Loucy (cell line): Measurements from ENCODE around the gene NINL.

Source experiments
- CTCF ChIP-seq: fragments of 200-600 bp; sonication (generic); conservative IDR thresholded peaks from 2 replicates; pipeline ENCODE4 v1.5.1; 2014; ENCODE audit warnings: mild to moderate bottlenecking, antibody characterized with exemption, low read length
- EZH2phosphoT487 ChIP-seq: fragments of 200-600 bp; IDR thresholded peaks from 2 replicates; pipeline ENCODE4 v1.6.1; 2018; ENCODE audit warnings: antibody characterized with exemption, mild to moderate bottlenecking, moderate library complexity, borderline replicate concordance

DNA sequence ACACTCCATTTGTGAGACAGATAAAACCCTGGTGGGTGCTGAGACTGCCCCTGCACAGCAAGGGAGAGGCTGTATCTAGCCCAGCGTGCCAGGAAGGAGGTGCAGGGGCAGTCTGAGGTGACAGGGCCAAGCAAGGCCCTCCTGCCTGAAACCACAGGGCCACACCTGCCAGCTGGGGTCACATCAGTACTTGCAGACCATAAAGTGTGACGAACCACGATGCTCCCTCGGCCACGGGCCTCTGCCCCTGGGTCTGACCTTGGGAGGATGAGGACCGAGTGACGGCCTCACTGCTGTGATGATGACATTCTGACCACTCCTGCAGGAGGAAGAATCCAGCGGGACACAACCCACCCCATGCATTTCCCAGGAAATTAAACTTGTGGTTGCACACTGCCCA is 75.1 kb downstream of the NINL start:
- no peak for TF ChIP-seq CTCF
- TF ChIP-seq EZH2phosphoT487, result no peak
